A549 (cell line): ENCODE data around the gene VIT. TPM values are rescaled to one million over a fixed set of nuclear protein-coding genes. Genes with fewer than 3 reads are reported as not detected.
"Not testable (repeated sequence)": the region's sequence is repeated elsewhere in the genome, so short reads cannot be mapped to it uniquely, and the experiment has no call there.

ENCODE experiments used
- ATAC-seq, 2 experiments: fragments of 200-7000 bp in 1 of 2; fragments of >200 bp in 1 of 2; cut with Nextera tagmentation in 1 of 2; cut with Tn5 transposase in 1 of 2; 3 replicates each; pipeline versions ENCODE4 v1.8.0 to v1.9.1; 2018 to 2020; ENCODE audit warnings: mild to moderate bottlenecking in 1 of 2, moderate library complexity in 1 of 2
- CTCF ChIA-PET: fragments of 300-600 bp; sonication (Branson Sonifier 250); formaldehyde crosslinking; extraction: SDS; loops from one replicate; lab custom pipeline; 2021; ENCODE audit warnings: antibody characterized with exemption, inconsistent platforms; lab: Yijun Ruan, JAX
- POLR2A ChIA-PET: fragments of 350-600 bp; formaldehyde crosslinking; extraction: SDS; loops from one replicate; lab custom pipeline; 2021; ENCODE audit warnings: antibody characterized with exemption, inconsistent platforms; lab: Yijun Ruan, JAX
- DNase-seq, 2 experiments: peaks; one replicate each; pipeline versions ENCODE4 v3.0.0 to v3.0.0-alpha.2; 2011 to 2016; ENCODE audit warnings: low read depth in 1 of 2, low spot score in 1 of 2
- FAIRE-seq: peaks from 2 replicates; lab custom pipeline; 2011; peaks lifted over from hg19 to GRCh38; lab: Jason Lieb, UNC
- H3K27ac ChIP-seq, 2 experiments: fragments of >200 bp; sonication (Bioruptor Twin); formaldehyde crosslinking; 3 replicates each; pipeline ENCODE4 v1.5.1; 2016 to 2017
- H3K4me1 ChIP-seq: fragments of >200 bp; sonication (Bioruptor Twin); formaldehyde crosslinking; 3 replicates; pipeline ENCODE4 v1.6.1; 2016
- H3K4me2 ChIP-seq: fragments of >200 bp; sonication (Bioruptor Twin); formaldehyde crosslinking; 3 replicates; pipeline ENCODE4 v1.6.1; 2016
- H3K4me3 ChIP-seq: fragments of >200 bp; sonication (Bioruptor Twin); formaldehyde crosslinking; 3 replicates; pipeline ENCODE4 v1.5.1; 2016
- H3K9me3 ChIP-seq: fragments of >200 bp; sonication (Bioruptor Twin); formaldehyde crosslinking; 3 replicates; pipeline ENCODE4 v1.6.1; 2016
- CBX2 ChIP-seq: fragments of 200-600 bp; sonication (generic); IDR thresholded peaks from 2 replicates; pipeline ENCODE4 v1.6.1; 2016; ENCODE audit warnings: low read depth, mild to moderate bottlenecking, borderline replicate concordance
- CEBPB ChIP-seq, 2 experiments: fragments of >200 bp in 1 of 2; sonication (Bioruptor Twin) in 1 of 2; formaldehyde crosslinking in 1 of 2; IDR thresholded peaks; 2 replicates each; pipeline ENCODE4 v1.6.1; 2012 to 2016
- E2F6 ChIP-seq: IDR thresholded peaks from 2 replicates; pipeline ENCODE4 v1.6.1; 2012; ENCODE audit warnings: low read depth, borderline replicate concordance
- EHF ChIP-seq: fragments of 250-450 bp; sonication (Bioruptor Pico); IDR thresholded peaks from 2 replicates; pipeline ENCODE4 v1.5.0; 2020; ENCODE audit warnings: mild to moderate bottlenecking
- EP300 ChIP-seq, 2 experiments: fragments of >200 bp; sonication (Bioruptor Twin); formaldehyde crosslinking; IDR thresholded peaks; 2 replicates in 1 of 2; 3 replicates in 1 of 2; pipeline ENCODE4 v1.6.1; 2016 to 2017
- FOXS1 ChIP-seq: fragments of 250-450 bp; sonication (Bioruptor Pico); IDR thresholded peaks from 2 replicates; pipeline ENCODE4 v1.5.0; 2020; ENCODE audit warnings: mild to moderate bottlenecking, moderate library complexity
- HOXA7 ChIP-seq: fragments of 250-450 bp; sonication (Bioruptor Pico); IDR thresholded peaks from 2 replicates; pipeline ENCODE4 v1.5.0; 2020; ENCODE audit warnings: mild to moderate bottlenecking, moderate library complexity
- HOXB5 ChIP-seq: fragments of 250-450 bp; sonication (Bioruptor Pico); IDR thresholded peaks from 2 replicates; pipeline ENCODE4 v1.5.0; 2020; ENCODE audit warnings: mild to moderate bottlenecking, moderate library complexity
- JUNB ChIP-seq: fragments of >200 bp; sonication (Bioruptor Twin); formaldehyde crosslinking; IDR thresholded peaks from 2 replicates; pipeline ENCODE4 v1.6.1; 2016
- MAFK ChIP-seq: fragments of 450-650 bp; IDR thresholded peaks from 2 replicates; pipeline ENCODE4 v1.6.1; 2014; ENCODE audit not compliant: partially characterized antibody
- MAZ ChIP-seq: fragments of 150-350 bp; IDR thresholded peaks from 2 replicates; pipeline ENCODE4 v1.6.1; 2014; ENCODE audit warnings: antibody characterized with exemption, low read depth, low read length, borderline replicate concordance
- MYC ChIP-seq: IDR thresholded peaks from 2 replicates; pipeline ENCODE4 v1.6.1; 2012; ENCODE audit warnings: mild to moderate bottlenecking, inconsistent platforms, low read length, improper control_type of control experiment, borderline replicate concordance
- PHF8 ChIP-seq: fragments of 200-600 bp; sonication (generic); IDR thresholded peaks from 2 replicates; pipeline ENCODE4 v1.6.1; 2016; ENCODE audit warnings: low read depth, mild to moderate bottlenecking, antibody characterized with exemption, moderate library complexity, borderline replicate concordance
- POLR2AphosphoS2 ChIP-seq: conservative IDR thresholded peaks from 2 replicates; pipeline ENCODE4 v1.6.1; 2012; ENCODE audit warnings: low read length, improper control_type of control experiment, inconsistent platforms
- RAD21 ChIP-seq, 2 experiments: fragments of >200 bp in 1 of 2; sonication (Bioruptor Twin) in 1 of 2; formaldehyde crosslinking in 1 of 2; IDR thresholded peaks in 1 of 2; conservative IDR thresholded peaks in 1 of 2; 2 replicates in 1 of 2; 3 replicates in 1 of 2; pipeline ENCODE4 v1.6.1; 2012 to 2018; ENCODE audit warnings: inconsistent platforms in 1 of 2
- RARB ChIP-seq: fragments of 250-450 bp; sonication (Bioruptor Pico); IDR thresholded peaks from 2 replicates; pipeline ENCODE4 v1.8.0; 2021; ENCODE audit warnings: mild to moderate bottlenecking, moderate library complexity
- RNF2 ChIP-seq: fragments of 200-600 bp; sonication (generic); IDR thresholded peaks from 2 replicates; pipeline ENCODE4 v1.6.1; 2016; ENCODE audit warnings: low read depth, mild to moderate bottlenecking, antibody characterized with exemption, moderate library complexity, borderline replicate concordance
- SREBF2 ChIP-seq: fragments of 450-650 bp; IDR thresholded peaks from 2 replicates; pipeline ENCODE4 v1.6.1; 2014; ENCODE audit warnings: mild to moderate bottlenecking, moderate library complexity
- TFCP2L1 ChIP-seq: fragments of 250-450 bp; sonication (Bioruptor Pico); IDR thresholded peaks from 2 replicates; pipeline ENCODE4 v1.5.0; 2021; ENCODE audit warnings: mild to moderate bottlenecking
- ZFP36 ChIP-seq: fragments of 450-650 bp; IDR thresholded peaks from 2 replicates; pipeline ENCODE4 v1.6.1; 2014; ENCODE audit warnings: borderline replicate concordance; ENCODE audit not compliant: partially characterized antibody
- ZNF302 ChIP-seq: fragments of 250-450 bp; sonication (Bioruptor Pico); IDR thresholded peaks from 2 replicates; pipeline ENCODE4 v1.9.0; 2021; ENCODE audit warnings: inconsistent platforms, mild to moderate bottlenecking, moderate library complexity
- ZSCAN20 ChIP-seq: fragments of 250-450 bp; sonication (Bioruptor Pico); IDR thresholded peaks from 2 replicates; pipeline ENCODE4 v1.8.0; 2022; ENCODE audit warnings: mild to moderate bottlenecking, moderate library complexity
- WGBS: methylation state at CpG from one replicate; pipeline ENCODE4 v1.1.6; 2017; ENCODE audit errors: missing lambda C conversion rate; 5-methylcytosine and 5-hydroxymethylcytosine counted together
- polyA plus RNA-seq, 4 experiments: library from polyadenylated mRNA; depleted of rRNA in 3 of 4; stranded (reverse); fragments of >200 nt; fragmentation: RNase III in 1 of 4; extraction: RNeasy Plus Mini Kit Qiagen cat#74134 plus additional on column Dnase treatment in 1 of 4; gene quantifications; 2 replicates in 3 of 4; 3 replicates in 1 of 4; pipeline ENCODE4 v1.2.3, GENCODE V29; 2011 to 2017
- TF ChIP-seq, protein P1 (sequence below): fragments of 250-450 bp; sonication (Bioruptor Pico); IDR thresholded peaks from 2 replicates; pipeline ENCODE4 v1.5.0; 2020; ENCODE audit warnings: low read depth, mild to moderate bottlenecking, moderate library complexity
- TF ChIP-seq, protein P2 (sequence below): fragments of 450-650 bp; IDR thresholded peaks from 2 replicates; pipeline ENCODE4 v1.6.1; 2014; ENCODE audit warnings: antibody characterized with exemption
- TF ChIP-seq, protein P3 (sequence below): fragments of >200 bp; sonication (Bioruptor Twin); formaldehyde crosslinking; IDR thresholded peaks from 3 replicates; pipeline ENCODE4 v1.6.1; 2016

VIT gene
- polyA plus RNA-seq, 2 of the 4 experiments (the other 2 are of a cell fraction), result not detected

DNA sequence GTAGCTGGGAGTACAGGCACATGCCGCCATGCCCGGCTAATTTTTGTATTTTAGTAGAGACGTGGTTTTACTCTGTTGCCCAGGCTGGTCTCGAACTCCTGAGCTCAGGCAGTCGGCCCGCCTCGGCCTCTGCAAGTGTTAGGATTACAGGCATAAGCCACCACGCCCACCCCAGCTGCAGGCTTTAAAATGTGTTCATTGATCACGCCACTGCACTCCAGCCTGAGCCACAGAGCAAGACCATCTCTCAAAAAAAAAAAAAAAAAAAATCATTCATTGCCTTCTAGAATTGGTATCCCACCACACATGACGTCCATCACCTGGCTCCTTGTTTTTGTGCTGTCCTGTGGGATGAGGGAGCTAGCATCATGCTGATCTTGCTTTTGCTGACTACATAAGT lies 127.4 kb downstream of the VIT start:
- H3K9me3 ChIP-seq, result no peaks in the 10 kb centered on the region
- WGBS, result 78% methylated on average over 10 of the region's 10 CpGs
- H3K4me2 ChIP-seq, result no peak overlapping the region
- DNase-seq, result no peak
- TF ChIP-seq RAD21 (conservative IDR thresholded peaks at IDR 0.05 in 1 of 2, IDR thresholded peaks at IDR 0.05 in 1 of 2) (no peak), HOXB5 (CRISPR knock-in tag) (no peak), RNF2 (no peak), TFCP2L1 (CRISPR knock-in tag) (no peak), CEBPB (IDR thresholded peaks at IDR 0.05) (no peak), SREBF2 (no peak), ZSCAN20 (CRISPR knock-in tag) (no peak), EHF (no peak)
- ChIA-PET POLR2A (no interaction called here), CTCF (interaction anchor here (0.8 to 1.6 kb wide), 4 partner anchors 9 to 95 kb away, joined by 3 to 6 read pairs (median 4); no protein-coding TSS in a partner anchor)
- FAIRE-seq, result no peak
- H3K27ac ChIP-seq, result no peak overlapping the region
- no peak overlapping the region for H3K4me3 ChIP-seq
- peaks cover 6% of the 10 kb centered on the region; the same call in 1 of the 3 replicates for H3K4me1 ChIP-seq
- ATAC-seq, result no peak

DNA sequence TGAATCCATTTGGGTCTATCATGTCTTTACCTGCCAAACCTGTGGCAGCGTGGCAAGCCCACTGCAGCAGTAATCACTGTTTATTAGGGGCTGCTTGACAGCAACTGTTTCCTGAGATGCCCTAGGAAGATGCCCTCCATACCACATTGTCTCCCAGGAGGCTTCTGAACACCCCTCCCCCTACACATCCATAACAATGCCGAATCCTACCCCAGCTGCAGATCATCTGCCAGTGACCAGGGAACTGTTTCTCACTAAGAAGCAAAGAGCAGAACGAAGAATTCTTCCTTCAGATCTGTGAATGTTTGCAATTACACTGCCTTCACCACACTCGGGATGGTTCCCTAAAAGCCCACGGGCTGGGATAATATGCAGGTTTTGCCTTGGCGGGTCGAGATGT lies 127.8 kb downstream of the VIT start:
- FAIRE-seq (no peak), ATAC-seq (no peak)
- no peak overlapping the region for H3K4me2 ChIP-seq

GRCh38 chr2:36824683-36825082 lies 128.2 kb downstream of the VIT start:
- H3K9me3 ChIP-seq, ATAC-seq, H3K4me1 ChIP-seq, DNase-seq, POLR2A ChIA-PET, H3K4me3 ChIP-seq, H3K4me2 ChIP-seq, H3K27ac ChIP-seq, FAIRE-seq: not testable (repeated sequence)
- 58% methylated on average over 2 of the region's 2 CpGs for WGBS
- CTCF ChIA-PET, result interaction anchor here (0.8 to 1.1 kb wide), 2 partner anchors 18 to 39 kb away, joined by 4 read pairs; no protein-coding TSS in a partner anchor

More for the DNA sequence above, 127.8 kb downstream of the VIT start:
- DNase-seq, result no peak
- H3K9me3 ChIP-seq, result no peaks in the 10 kb centered on the region
- 68% methylated on average over 7 of the region's 7 CpGs for WGBS
- H3K4me3 ChIP-seq, result no peak overlapping the region
- ChIA-PET POLR2A (no interaction called here), CTCF (interaction anchor here (0.8 to 1.6 kb wide), 2 partner anchors 18 to 39 kb away, joined by 4 to 6 read pairs; no protein-coding TSS in a partner anchor)
- TF ChIP-seq POLR2AphosphoS2 (no peak), HOXA7 (CRISPR knock-in tag) (no peak), JUNB (no peak), HOXB5 (CRISPR knock-in tag) (no peak), TFCP2L1 (CRISPR knock-in tag) (no peak), RARB (CRISPR knock-in tag) (no peak), MAZ (no peak), CEBPB (IDR thresholded peaks at IDR 0.05) (no peak), MYC (no peak), E2F6 (no peak), PHF8 (no peak), FOXS1 (CRISPR knock-in tag) (no peak), ZNF302 (CRISPR knock-in tag) (no peak), MAFK (no peak), ZFP36 (no peak), EP300 (IDR thresholded peaks at IDR 0.05) (no peak), CBX2 (no peak)
- TF ChIP-seq, protein P1, sequence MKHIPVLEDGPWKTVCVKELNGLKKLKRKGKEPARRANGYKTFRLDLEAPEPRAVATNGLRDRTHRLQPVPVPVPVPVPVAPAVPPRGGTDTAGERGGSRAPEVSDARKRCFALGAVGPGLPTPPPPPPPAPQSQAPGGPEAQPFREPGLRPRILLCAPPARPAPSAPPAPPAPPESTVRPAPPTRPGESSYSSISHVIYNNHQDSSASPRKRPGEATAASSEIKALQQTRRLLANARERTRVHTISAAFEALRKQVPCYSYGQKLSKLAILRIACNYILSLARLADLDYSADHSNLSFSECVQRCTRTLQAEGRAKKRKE (CRISPR knock-in tag), result no peak
- TF ChIP-seq, protein P2, sequence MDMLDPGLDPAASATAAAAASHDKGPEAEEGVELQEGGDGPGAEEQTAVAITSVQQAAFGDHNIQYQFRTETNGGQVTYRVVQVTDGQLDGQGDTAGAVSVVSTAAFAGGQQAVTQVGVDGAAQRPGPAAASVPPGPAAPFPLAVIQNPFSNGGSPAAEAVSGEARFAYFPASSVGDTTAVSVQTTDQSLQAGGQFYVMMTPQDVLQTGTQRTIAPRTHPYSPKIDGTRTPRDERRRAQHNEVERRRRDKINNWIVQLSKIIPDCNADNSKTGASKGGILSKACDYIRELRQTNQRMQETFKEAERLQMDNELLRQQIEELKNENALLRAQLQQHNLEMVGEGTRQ, result no peak
- TF ChIP-seq, protein P3, sequence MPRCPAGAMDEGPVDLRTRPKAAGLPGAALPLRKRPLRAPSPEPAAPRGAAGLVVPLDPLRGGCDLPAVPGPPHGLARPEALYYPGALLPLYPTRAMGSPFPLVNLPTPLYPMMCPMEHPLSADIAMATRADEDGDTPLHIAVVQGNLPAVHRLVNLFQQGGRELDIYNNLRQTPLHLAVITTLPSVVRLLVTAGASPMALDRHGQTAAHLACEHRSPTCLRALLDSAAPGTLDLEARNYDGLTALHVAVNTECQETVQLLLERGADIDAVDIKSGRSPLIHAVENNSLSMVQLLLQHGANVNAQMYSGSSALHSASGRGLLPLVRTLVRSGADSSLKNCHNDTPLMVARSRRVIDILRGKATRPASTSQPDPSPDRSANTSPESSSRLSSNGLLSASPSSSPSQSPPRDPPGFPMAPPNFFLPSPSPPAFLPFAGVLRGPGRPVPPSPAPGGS, result no peak
- H3K4me1 ChIP-seq, result peaks cover 3% of the 10 kb centered on the region; the same call in 1 of the 3 replicates
- no peak overlapping the region for H3K27ac ChIP-seq
